CD14-positive monocyte (primary cell): ENCODE data around the gene SCG5. TPM values are rescaled to one million over a fixed set of nuclear protein-coding genes. Genes with fewer than 3 reads are reported as not detected.
A peak's percentile ranks its signal among the peaks of the same experiment; 100 is the strongest.

ENCODE experiments used
- DNase-seq, 3 donors: peaks; one replicate each; pipeline ENCODE4 v3.0.0-alpha.2; 2011 to 2022
- H2AFZ ChIP-seq: 2 replicates; pipeline ENCODE4 v1.6.0; 2012; ENCODE audit warnings: mild to moderate bottlenecking, low read depth, low read length, inconsistent platforms; ENCODE audit not compliant: insufficient read depth, poor library complexity, severe bottlenecking
- H3K27ac ChIP-seq, 2 donors: 1 replicate in 1 of 2; 2 replicates in 1 of 2; pipeline ENCODE4 v1.5.1; 2012 to 2013; ENCODE audit warnings: low read length in 2 of 2, control low read depth in 1 of 2, inconsistent platforms in 1 of 2, low read depth in 1 of 2, mild to moderate bottlenecking in 1 of 2
- H3K27me3 ChIP-seq, 2 donors: one replicate each; pipeline versions ENCODE4 v1.6.0 to v1.6.1; 2011 to 2013; ENCODE audit warnings: low read length in 2 of 2; ENCODE audit not compliant: control insufficient read depth in 2 of 2, insufficient read depth in 2 of 2
- H3K36me3 ChIP-seq, 2 donors: replicated peaks in 1 of 2; 1 replicate in 1 of 2; 2 replicates in 1 of 2; pipeline versions ENCODE4 v1.5.1 to v1.6.1; 2012 to 2013; ENCODE audit warnings: low read length in 2 of 2, control low read depth in 1 of 2, inconsistent platforms in 1 of 2, mild to moderate bottlenecking in 1 of 2; ENCODE audit not compliant: insufficient read depth in 2 of 2, control insufficient read depth in 1 of 2
- H3K4me1 ChIP-seq, 2 donors: 1 replicate in 1 of 2; 2 replicates in 1 of 2; pipeline versions ENCODE4 v1.5.1 to v1.6.1; 2012 to 2013; ENCODE audit warnings: low read length in 2 of 2, control low read depth in 1 of 2, inconsistent platforms in 1 of 2, mild to moderate bottlenecking in 1 of 2, moderate library complexity in 1 of 2; ENCODE audit not compliant: insufficient read depth in 2 of 2, control insufficient read depth in 1 of 2
- H3K4me2 ChIP-seq: replicated peaks from 2 replicates; pipeline ENCODE3; 2012; ENCODE audit warnings: low read length, moderate library complexity, mild to moderate bottlenecking; ENCODE audit not compliant: poor library complexity, severe bottlenecking; ENCODE audit errors: extremely low read depth
- H3K4me3 ChIP-seq, 3 experiments: fragments of 200-600 bp in 1 of 3; sonication (generic) in 1 of 3; replicated peaks in 1 of 3; 1 replicate in 2 of 3; 2 replicates in 1 of 3; pipeline ENCODE4 v1.5.1; 2011 to 2013; ENCODE audit warnings: low read length in 3 of 3, mild to moderate bottlenecking in 3 of 3, control low read depth in 2 of 3, low read depth in 2 of 3, inconsistent platforms in 1 of 3, moderate library complexity in 1 of 3
- H3K79me2 ChIP-seq: 2 replicates; pipeline ENCODE4 v1.6.0; 2012; ENCODE audit warnings: mild to moderate bottlenecking, control low read depth, inconsistent platforms, low read length, moderate library complexity; ENCODE audit not compliant: insufficient read depth
- H3K9ac ChIP-seq: 2 replicates; pipeline ENCODE4 v1.6.0; 2017; ENCODE audit warnings: low read length, mild to moderate bottlenecking; ENCODE audit not compliant: insufficient read depth, poor library complexity, severe bottlenecking
- H3K9me3 ChIP-seq, 2 donors: replicated peaks in 1 of 2; 1 replicate in 1 of 2; 2 replicates in 1 of 2; pipeline versions ENCODE4 v1.5.1 to v1.6.1; 2012 to 2013; ENCODE audit warnings: low read length in 2 of 2, control low read depth in 1 of 2; ENCODE audit not compliant: control insufficient read depth in 1 of 2, insufficient read depth in 1 of 2
- H4K20me1 ChIP-seq: 2 replicates; pipeline ENCODE4 v1.6.0; 2012; ENCODE audit warnings: mild to moderate bottlenecking, low read length, control low read depth, moderate library complexity; ENCODE audit not compliant: insufficient read depth
- H3K27ac Mint-ChIP-seq, 7 donors: one replicate each; pipeline ENCODE4 v1.8.0; 2020; ENCODE audit warnings: mild to moderate bottlenecking in 7 of 7, mixed read lengths in 7 of 7, moderate library complexity in 6 of 7, inconsistent platforms in 2 of 7
- H3K27me3 Mint-ChIP-seq, 3 donors: one replicate each; pipeline ENCODE4 v1.8.0; 2021 to 2022; ENCODE audit warnings: low read depth in 3 of 3, mild to moderate bottlenecking in 3 of 3, mixed read lengths in 3 of 3, moderate library complexity in 3 of 3, inconsistent platforms in 1 of 3
- H3K36me3 Mint-ChIP-seq, 2 donors: one replicate each; pipeline ENCODE4 v1.8.0; 2020; ENCODE audit warnings: mixed read lengths in 2 of 2, inconsistent platforms in 1 of 2, mild to moderate bottlenecking in 1 of 2
- H3K4me1 Mint-ChIP-seq: one replicate; pipeline ENCODE4 v1.8.0; 2020; ENCODE audit warnings: mild to moderate bottlenecking, mixed read lengths
- H3K4me3 Mint-ChIP-seq, 2 donors: one replicate each; pipeline ENCODE4 v1.8.0; 2020; ENCODE audit warnings: mild to moderate bottlenecking in 2 of 2, mixed read lengths in 2 of 2, moderate library complexity in 1 of 2
- H3K9me3 Mint-ChIP-seq, 7 donors: one replicate each; pipeline ENCODE4 v1.8.0; 2020 to 2022; ENCODE audit warnings: mixed read lengths in 7 of 7, mild to moderate bottlenecking in 6 of 7, moderate library complexity in 6 of 7, inconsistent platforms in 2 of 7
- WGBS: methylation state at CpG from one replicate; pipeline ENCODE4 v1.1.5; 2013; ENCODE audit warnings: missing lambda C conversion rate; ENCODE audit not compliant: insufficient coverage; 5-methylcytosine and 5-hydroxymethylcytosine counted together
- intact Hi-C, 2 donors: fragments of 100-400 bp; cut with micrococcal nuclease; formaldehyde crosslinking; loops; one replicate each; pipeline versions ENCODE4 v1.15.0 to v1.15.1; 2023
- polyA plus RNA-seq, 3 donors: library from polyadenylated mRNA; depleted of rRNA in 1 of 3; unstranded in 2 of 3; stranded (reverse) in 1 of 3; fragments of 300-500 nt in 2 of 3; fragments of >200 nt in 1 of 3; fragmentation: Illumina TruSeq in 2 of 3; gene quantifications; 1 replicate in 2 of 3; 2 replicates in 1 of 3; pipeline ENCODE4 v1.2.3, GENCODE V29; 2012 to 2021
- TF ChIP-seq, protein P1 (sequence below): fragments of 200-600 bp; IDR thresholded peaks from one replicate; pipeline ENCODE4 v1.8.0; 2022; ENCODE audit warnings: antibody characterized with exemption, mild to moderate bottlenecking

Gene SCG5
- polyA plus RNA-seq, 3 donors = not detected

DNA sequence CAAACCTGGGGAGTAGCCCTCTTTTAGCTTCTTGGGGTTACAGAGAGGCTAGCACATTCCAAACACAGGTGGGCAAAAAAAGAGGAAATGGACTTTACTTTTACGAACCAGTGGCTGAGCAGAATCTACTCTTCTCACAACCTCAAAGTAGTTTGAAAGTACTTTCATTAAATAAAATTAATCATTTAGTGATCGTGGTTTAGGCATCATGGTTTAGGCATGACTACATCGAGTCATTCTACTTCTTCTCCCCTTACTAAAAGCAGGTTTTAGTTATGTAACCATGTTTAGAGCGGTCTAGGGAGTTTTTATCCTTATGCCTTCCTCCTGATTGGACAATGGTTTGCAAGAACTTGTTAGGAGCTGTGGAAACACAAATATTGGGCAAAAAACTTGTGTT, 73.8 kb downstream of the SCG5 start:
- H3K27me3 ChIP-seq = peaks cover 74 to 84% of the 10 kb centered on the region in 2 donors
- peaks cover 65 to 83% (median 75%) of the 10 kb centered on the region in 3 donors for H3K27me3 Mint-ChIP-seq
- peaks cover 0 to 12% (median 6%) of the 10 kb centered on the region in 7 donors for H3K9me3 Mint-ChIP-seq
- no peak overlapping the region for H3K4me2 ChIP-seq
- no peak overlapping the region for H3K4me3 ChIP-seq
- peak overlapping the region in 1 of 2 donors; percentile 46 for H3K4me3 Mint-ChIP-seq
- DNase-seq = no peak
- no peak overlapping the region for H3K27ac Mint-ChIP-seq
- H3K4me1 Mint-ChIP-seq = peaks cover 25% of the 10 kb centered on the region
- no peak overlapping the region for H2AFZ ChIP-seq
- H3K9me3 ChIP-seq = peaks cover 3 to 21% of the 10 kb centered on the region in 2 donors
- H3K9ac ChIP-seq = no peak overlapping the region
- H3K36me3 Mint-ChIP-seq = peaks cover 0 to 4% of the 10 kb centered on the region in 2 donors
- TF ChIP-seq, protein P1, sequence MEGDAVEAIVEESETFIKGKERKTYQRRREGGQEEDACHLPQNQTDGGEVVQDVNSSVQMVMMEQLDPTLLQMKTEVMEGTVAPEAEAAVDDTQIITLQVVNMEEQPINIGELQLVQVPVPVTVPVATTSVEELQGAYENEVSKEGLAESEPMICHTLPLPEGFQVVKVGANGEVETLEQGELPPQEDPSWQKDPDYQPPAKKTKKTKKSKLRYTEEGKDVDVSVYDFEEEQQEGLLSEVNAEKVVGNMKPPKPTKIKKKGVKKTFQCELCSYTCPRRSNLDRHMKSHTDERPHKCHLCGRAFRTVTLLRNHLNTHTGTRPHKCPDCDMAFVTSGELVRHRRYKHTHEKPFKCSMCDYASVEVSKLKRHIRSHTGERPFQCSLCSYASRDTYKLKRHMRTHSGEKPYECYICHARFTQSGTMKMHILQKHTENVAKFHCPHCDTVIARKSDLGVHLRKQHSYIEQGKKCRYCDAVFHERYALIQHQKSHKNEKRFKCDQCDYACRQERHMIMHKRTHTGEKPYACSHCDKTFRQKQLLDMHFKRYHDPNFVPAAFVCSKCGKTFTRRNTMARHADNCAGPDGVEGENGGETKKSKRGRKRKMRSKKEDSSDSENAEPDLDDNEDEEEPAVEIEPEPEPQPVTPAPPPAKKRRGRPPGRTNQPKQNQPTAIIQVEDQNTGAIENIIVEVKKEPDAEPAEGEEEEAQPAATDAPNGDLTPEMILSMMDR = no peak
- H3K4me1 ChIP-seq = peaks cover 22 to 30% of the 10 kb centered on the region in 2 donors
- H4K20me1 ChIP-seq = no peaks in the 10 kb centered on the region
- no peak overlapping the region for H3K27ac ChIP-seq
- H3K36me3 ChIP-seq = no peaks in the 10 kb centered on the region
- intact Hi-C loops = no loop called here
- no CpG with 5 or more reads among the region's 4 CpGs for WGBS
- H3K79me2 ChIP-seq = no peaks in the 10 kb centered on the region

- 34% methylated on average over 2 of the region's 13 CpGs for WGBS
- TF ChIP-seq, protein P1 = no peak
These were observed 74.9 kb downstream of the SCG5 start for GRCh38 chr15:32716216-32716914.

More at GRCh38 chr15:32716216-32716914, 74.9 kb downstream of the SCG5 start:
- H3K9me3 ChIP-seq = peaks cover 3 to 23% of the 10 kb centered on the region in 2 donors
- H3K4me1 Mint-ChIP-seq = peaks cover 25% of the 10 kb centered on the region
- peak overlapping the region; percentile 68 for H3K4me2 ChIP-seq
- H3K27me3 ChIP-seq = peaks cover 85 to 90% of the 10 kb centered on the region in 2 donors
- peaks cover 0 to 12% (median 6%) of the 10 kb centered on the region in 7 donors for H3K9me3 Mint-ChIP-seq
- H3K79me2 ChIP-seq = no peaks in the 10 kb centered on the region
- H3K27ac ChIP-seq = no peak overlapping the region
- peak overlapping the region; percentile 49 to 85 for H3K4me3 Mint-ChIP-seq
- H4K20me1 ChIP-seq = no peaks in the 10 kb centered on the region
- H3K36me3 ChIP-seq = no peaks in the 10 kb centered on the region
- no peak overlapping the region for H3K9ac ChIP-seq
- peaks cover 0 to 4% of the 10 kb centered on the region in 2 donors for H3K36me3 Mint-ChIP-seq
- H3K27ac Mint-ChIP-seq = no peak overlapping the region
- peaks cover 75 to 89% (median 86%) of the 10 kb centered on the region in 3 donors for H3K27me3 Mint-ChIP-seq
- peaks cover 22 to 30% of the 10 kb centered on the region in 2 donors for H3K4me1 ChIP-seq
- H2AFZ ChIP-seq = peak overlapping the region; percentile 0
- intact Hi-C loops = no loop called here
- H3K4me3 ChIP-seq = peak overlapping the region in 2 of 3 experiments; percentile 39 to 57
- DNase-seq = no peak
